Smooth muscle cell (in vitro differentiated cells): ENCODE results near the gene ARL6IP4. TPM values are rescaled to one million over a fixed set of nuclear protein-coding genes. Genes with fewer than 3 reads are reported as not detected.

Experiments used
- DNase-seq: peaks from one replicate; lab custom pipeline; 2025; ENCODE audit not compliant: unreplicated experiment; lab: John Stamatoyannopoulos, UW
- H2AFZ ChIP-seq: fragments of 200-600 bp; sonication (generic); 2 replicates; pipeline ENCODE4 v1.6.0; 2016; ENCODE audit warnings: antibody characterized with exemption, low read depth, mild to moderate bottlenecking
- H3F3A ChIP-seq: fragments of 200-600 bp; sonication (generic); 2 replicates; pipeline ENCODE4 v1.6.0; 2017; ENCODE audit warnings: antibody characterized with exemption, low read depth
- H3K27ac ChIP-seq: fragments of 200-600 bp; sonication (generic); 2 replicates; pipeline ENCODE4 v1.5.1; 2016; ENCODE audit warnings: low read depth, mild to moderate bottlenecking
- H3K27me3 ChIP-seq: fragments of 200-600 bp; sonication (generic); 2 replicates; pipeline ENCODE4 v1.6.1; 2016; ENCODE audit warnings: low read depth, mild to moderate bottlenecking
- H3K36me3 ChIP-seq: fragments of 200-600 bp; sonication (generic); 2 replicates; pipeline ENCODE4 v1.5.1; 2016; ENCODE audit warnings: low read depth
- H3K4me1 ChIP-seq: fragments of 200-600 bp; sonication (generic); 2 replicates; pipeline ENCODE4 v1.5.1; 2016; ENCODE audit warnings: low read depth
- H3K4me2 ChIP-seq: fragments of 200-600 bp; sonication (generic); 2 replicates; pipeline ENCODE4 v1.6.0; 2016; ENCODE audit warnings: mild to moderate bottlenecking
- H3K4me3 ChIP-seq: fragments of 200-600 bp; sonication (generic); 2 replicates; pipeline ENCODE4 v1.5.1; 2016; ENCODE audit warnings: mild to moderate bottlenecking
- H3K79me2 ChIP-seq: fragments of 200-600 bp; sonication (generic); 2 replicates; pipeline ENCODE4 v1.6.0; 2016; ENCODE audit warnings: low read depth, mild to moderate bottlenecking
- H3K9ac ChIP-seq: fragments of 200-600 bp; sonication (generic); 2 replicates; pipeline ENCODE4 v1.6.0; 2016; ENCODE audit warnings: low read depth
- H3K9me3 ChIP-seq: fragments of 200-600 bp; sonication (generic); replicated peaks from 2 replicates; pipeline ENCODE4 v1.5.1; 2016; ENCODE audit warnings: low read depth
- H4K20me1 ChIP-seq: fragments of 200-600 bp; sonication (generic); 2 replicates; pipeline ENCODE4 v1.6.0; 2016; ENCODE audit warnings: low read depth
- CTCF ChIP-seq: fragments of 200-600 bp; sonication (generic); IDR thresholded peaks from 2 replicates; pipeline ENCODE4 v1.5.1; 2017; ENCODE audit warnings: borderline replicate concordance, mild to moderate bottlenecking, antibody characterized with exemption; ENCODE audit not compliant: insufficient read depth, poor library complexity, severe bottlenecking
- WGBS: methylation state at CpG from one replicate; pipeline ENCODE4 v1.1.7; 2016; ENCODE audit warnings: low lambda C conversion rate; 5-methylcytosine and 5-hydroxymethylcytosine counted together
- polyA plus RNA-seq: library from polyadenylated mRNA; unstranded; fragments of >200 nt; fragmentation: Nextera tagmentation; extraction: Ambion mirVana; gene quantifications from 2 replicates; pipeline ENCODE4 v1.2.1, GENCODE V29; 2016
- total RNA-seq: library from RNA; depleted of rRNA; stranded (reverse); fragments of >200 nt; gene quantifications from 2 replicates; pipeline ENCODE4 v1.2.3, GENCODE V29; 2014

ARL6IP4 gene
- total and polyA plus RNA-seq, 2 experiments from 2014 or later: 89.3 to 290 TPM

GRCh38 chr12:122977655-122978392, 2.7 kb upstream of the ARL6IP4 start:
- no peak overlapping the region for H3K4me2 ChIP-seq

GRCh38 chr12:122978507-122978955, 1.9 kb upstream of the ARL6IP4 start:
- no peaks in the 10 kb centered on the region for H3K27me3 ChIP-seq
- H2AFZ ChIP-seq: no peak overlapping the region
- TF ChIP-seq CTCF: no peak
- H4K20me1 ChIP-seq: peaks cover 8% of the 10 kb centered on the region
- no peak overlapping the region for H3K4me3 ChIP-seq
- no peak overlapping the region for H3K27ac ChIP-seq
- H3K4me2 ChIP-seq: no peak overlapping the region
- no peaks in the 10 kb centered on the region for H3K36me3 ChIP-seq
- WGBS: 95% methylated on average over 21 of the region's 21 CpGs
- H3K9me3 ChIP-seq: no peaks in the 10 kb centered on the region
- H3F3A ChIP-seq: no peaks in the 10 kb centered on the region
- peaks cover 46% of the 10 kb centered on the region for H3K79me2 ChIP-seq
- peaks cover 25% of the 10 kb centered on the region for H3K4me1 ChIP-seq
- no peak for DNase-seq
- H3K9ac ChIP-seq: no peak overlapping the region

More at GRCh38 chr12:122977655-122978392, 2.7 kb upstream of the ARL6IP4 start:
- Histone ChIP-seq H3K4me1 (peaks cover 25% of the 10 kb centered on the region), H2AFZ (no peak overlapping the region), H3K27ac (no peak overlapping the region), H3K4me3 (no peak overlapping the region), H3K36me3 (no peaks in the 10 kb centered on the region), H3K9me3 (no peaks in the 10 kb centered on the region), H3K79me2 (peaks cover 44% of the 10 kb centered on the region), H3F3A (no peaks in the 10 kb centered on the region), H3K27me3 (no peaks in the 10 kb centered on the region), H4K20me1 (peaks cover 8% of the 10 kb centered on the region), H3K9ac (no peak overlapping the region)
- TF ChIP-seq CTCF: no peak
- WGBS: 98% methylated on average over 9 of the region's 9 CpGs
- DNase-seq: no peak

- peak overlapping the region; percentile 71 for H2AFZ ChIP-seq
- peak overlapping the region; percentile 37 for H3K27ac ChIP-seq
These were observed 1.2 kb upstream of the ARL6IP4 start for GRCh38 chr12:122979001-122979907.

More at GRCh38 chr12:122979001-122979907, 1.2 kb upstream of the ARL6IP4 start:
- peak overlapping the region; percentile 100 for H3K4me2 ChIP-seq
- no peak for DNase-seq
- H3F3A ChIP-seq: no peaks in the 10 kb centered on the region
- WGBS: 83% methylated on average over 28 of the region's 28 CpGs
- no peaks in the 10 kb centered on the region for H3K27me3 ChIP-seq
- peak overlapping the region; percentile 98 for H3K4me3 ChIP-seq
- peak overlapping the region; percentile 83 for H3K9ac ChIP-seq
- peaks cover 46% of the 10 kb centered on the region for H3K79me2 ChIP-seq
- H3K4me1 ChIP-seq: peaks cover 20% of the 10 kb centered on the region
- no peak for TF ChIP-seq CTCF
- peaks cover 8% of the 10 kb centered on the region for H4K20me1 ChIP-seq
- H3K36me3 ChIP-seq: no peaks in the 10 kb centered on the region
- no peaks in the 10 kb centered on the region for H3K9me3 ChIP-seq
